ENCODE data around the gene NOS3.

DNA sequence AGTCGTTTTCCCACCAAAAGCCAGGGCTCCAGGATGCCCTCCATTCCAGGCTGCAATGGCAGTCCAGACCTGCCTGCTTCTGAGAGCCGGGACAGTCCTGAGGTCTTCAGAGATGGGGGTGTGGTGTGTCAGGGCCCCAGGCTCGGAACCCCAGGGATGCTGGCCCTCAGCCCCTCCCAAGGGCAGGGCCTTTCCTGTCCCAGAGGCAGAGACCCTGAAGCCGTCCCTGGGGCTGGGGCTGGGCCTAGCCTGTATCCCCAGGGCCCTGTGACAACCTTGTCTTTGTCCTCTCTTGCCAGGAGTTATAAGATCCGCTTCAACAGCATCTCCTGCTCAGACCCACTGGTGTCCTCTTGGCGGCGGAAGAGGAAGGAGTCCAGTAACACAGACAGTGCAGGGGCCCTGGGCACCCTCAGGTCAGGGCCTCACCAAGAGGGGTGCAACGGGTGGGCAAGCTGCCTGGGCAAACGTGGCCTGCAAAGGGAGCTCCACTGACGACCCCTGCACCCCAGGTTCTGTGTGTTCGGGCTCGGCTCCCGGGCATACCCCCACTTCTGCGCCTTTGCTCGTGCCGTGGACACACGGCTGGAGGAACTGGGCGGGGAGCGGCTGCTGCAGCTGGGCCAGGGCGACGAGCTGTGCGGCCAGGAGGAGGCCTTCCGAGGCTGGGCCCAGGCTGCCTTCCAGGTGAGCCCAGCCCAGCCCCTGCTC is 15.9 kb downstream of the NOS3 start:
- TF ChIP-seq, protein P1, sequence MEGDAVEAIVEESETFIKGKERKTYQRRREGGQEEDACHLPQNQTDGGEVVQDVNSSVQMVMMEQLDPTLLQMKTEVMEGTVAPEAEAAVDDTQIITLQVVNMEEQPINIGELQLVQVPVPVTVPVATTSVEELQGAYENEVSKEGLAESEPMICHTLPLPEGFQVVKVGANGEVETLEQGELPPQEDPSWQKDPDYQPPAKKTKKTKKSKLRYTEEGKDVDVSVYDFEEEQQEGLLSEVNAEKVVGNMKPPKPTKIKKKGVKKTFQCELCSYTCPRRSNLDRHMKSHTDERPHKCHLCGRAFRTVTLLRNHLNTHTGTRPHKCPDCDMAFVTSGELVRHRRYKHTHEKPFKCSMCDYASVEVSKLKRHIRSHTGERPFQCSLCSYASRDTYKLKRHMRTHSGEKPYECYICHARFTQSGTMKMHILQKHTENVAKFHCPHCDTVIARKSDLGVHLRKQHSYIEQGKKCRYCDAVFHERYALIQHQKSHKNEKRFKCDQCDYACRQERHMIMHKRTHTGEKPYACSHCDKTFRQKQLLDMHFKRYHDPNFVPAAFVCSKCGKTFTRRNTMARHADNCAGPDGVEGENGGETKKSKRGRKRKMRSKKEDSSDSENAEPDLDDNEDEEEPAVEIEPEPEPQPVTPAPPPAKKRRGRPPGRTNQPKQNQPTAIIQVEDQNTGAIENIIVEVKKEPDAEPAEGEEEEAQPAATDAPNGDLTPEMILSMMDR (conservative IDR thresholded peaks at IDR 0.05), result no peak
- TF ChIP-seq EZH2 (IDR thresholded peaks at IDR 0.05; ENCODE audit: low read depth), result no peak

Data from PC-9 (cell line).